ENCODE results near the gene C4orf54. TPM values are rescaled to one million over a fixed set of nuclear protein-coding genes. Genes with fewer than 3 reads are reported as not detected.

C4orf54 gene
- total and polyA plus RNA-seq, 2 of the 8 experiments (the other 6 are each of a cell fraction or from before 2014, with no cell fraction given) = not detected

Other genes with a start within 250 kb of the C4orf54 start
- not detected in 2 replicates for gene ADH7, start 222.5 kb downstream of the C4orf54 start, total RNA-seq (2021; fragmentation: NEBNext Ultra II Directional; extraction: Animal tissue kit (Norgen Biotek cat#: 25700))
- gene ADH7, start 222.5 kb downstream of the C4orf54 start, polyA plus RNA-seq (2011; rRNA removed) = not detected in 2 replicates
- gene C4orf17, start 146.8 kb downstream of the C4orf54 start, total RNA-seq (2021; fragmentation: NEBNext Ultra II Directional; extraction: Animal tissue kit (Norgen Biotek cat#: 25700)) = not detected in 2 replicates
- not detected in 2 replicates for gene C4orf17, start 146.8 kb downstream of the C4orf54 start, polyA plus RNA-seq (2011; rRNA removed)
- 3.3 and 3.8 TPM in 2 replicates for gene TRMT10A, start 93.8 kb downstream of the C4orf54 start, total RNA-seq (2021; fragmentation: NEBNext Ultra II Directional; extraction: Animal tissue kit (Norgen Biotek cat#: 25700))
- 0.75 and 1.5 TPM in 2 replicates for gene TRMT10A, start 93.8 kb downstream of the C4orf54 start, polyA plus RNA-seq (2011; rRNA removed)
- gene MTTP, start 83.0 kb downstream of the C4orf54 start, total RNA-seq (2021; fragmentation: NEBNext Ultra II Directional; extraction: Animal tissue kit (Norgen Biotek cat#: 25700)) = 0.26 and 0.50 TPM in 2 replicates
- 0.08 and 0.12 TPM in 2 replicates for gene MTTP, start 83.0 kb downstream of the C4orf54 start, polyA plus RNA-seq (2011; rRNA removed)
- not detected in 2 replicates for gene DAPP1, start 159.0 kb upstream of the C4orf54 start, total RNA-seq (2021; fragmentation: NEBNext Ultra II Directional; extraction: Animal tissue kit (Norgen Biotek cat#: 25700))
- not detected in 2 replicates for gene DAPP1, start 159.0 kb upstream of the C4orf54 start, polyA plus RNA-seq (2011; rRNA removed)
- gene LAMTOR3, start 236.6 kb upstream of the C4orf54 start, total RNA-seq (2021; fragmentation: NEBNext Ultra II Directional; extraction: Animal tissue kit (Norgen Biotek cat#: 25700)) = 24.0 and 25.1 TPM in 2 replicates
- 12.7 and 34.4 TPM in 2 replicates for gene LAMTOR3, start 236.6 kb upstream of the C4orf54 start, polyA plus RNA-seq (2011; rRNA removed)